Gastroesophageal sphincter (tissue), 3 donors: ENCODE data around the gene HOXC9.

ENCODE experiments used
- CTCF ChIP-seq, 4 experiments: fragments of 200-600 bp in 2 of 4; fragments of 450-650 bp in 2 of 4; sonication (generic) in 1 of 4; IDR thresholded peaks; one replicate each; pipeline ENCODE4 v1.5.1; 2017 to 2019; ENCODE audit warnings: antibody characterized with exemption in 4 of 4, mild to moderate bottlenecking in 2 of 4, moderate library complexity in 2 of 4
- POLR2AphosphoS5 ChIP-seq: sonication (generic); formaldehyde crosslinking; IDR thresholded peaks from one replicate; pipeline ENCODE4 v1.6.1; 2017; ENCODE audit warnings: antibody characterized with exemption

- TF ChIP-seq POLR2AphosphoS5 (no peak), CTCF (IDR thresholded peaks at IDR 0.05) (no peak)
These were observed 48.6 kb downstream of the HOXC9 start for GRCh38 chr12:54048406-54049093.
